ENCODE data around the gene A1CF.

- TF ChIP-seq, protein P1, sequence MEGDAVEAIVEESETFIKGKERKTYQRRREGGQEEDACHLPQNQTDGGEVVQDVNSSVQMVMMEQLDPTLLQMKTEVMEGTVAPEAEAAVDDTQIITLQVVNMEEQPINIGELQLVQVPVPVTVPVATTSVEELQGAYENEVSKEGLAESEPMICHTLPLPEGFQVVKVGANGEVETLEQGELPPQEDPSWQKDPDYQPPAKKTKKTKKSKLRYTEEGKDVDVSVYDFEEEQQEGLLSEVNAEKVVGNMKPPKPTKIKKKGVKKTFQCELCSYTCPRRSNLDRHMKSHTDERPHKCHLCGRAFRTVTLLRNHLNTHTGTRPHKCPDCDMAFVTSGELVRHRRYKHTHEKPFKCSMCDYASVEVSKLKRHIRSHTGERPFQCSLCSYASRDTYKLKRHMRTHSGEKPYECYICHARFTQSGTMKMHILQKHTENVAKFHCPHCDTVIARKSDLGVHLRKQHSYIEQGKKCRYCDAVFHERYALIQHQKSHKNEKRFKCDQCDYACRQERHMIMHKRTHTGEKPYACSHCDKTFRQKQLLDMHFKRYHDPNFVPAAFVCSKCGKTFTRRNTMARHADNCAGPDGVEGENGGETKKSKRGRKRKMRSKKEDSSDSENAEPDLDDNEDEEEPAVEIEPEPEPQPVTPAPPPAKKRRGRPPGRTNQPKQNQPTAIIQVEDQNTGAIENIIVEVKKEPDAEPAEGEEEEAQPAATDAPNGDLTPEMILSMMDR (conservative IDR thresholded peaks at IDR 0.05; ENCODE audit: low read depth in 2 of 2): no peak
- TF ChIP-seq EZH2 (IDR thresholded peaks at IDR 0.05; ENCODE audit: low read depth, unreplicated experiment) (no peak), EZH2phosphoT487 (IDR thresholded peaks at IDR 0.05; ENCODE audit: unreplicated experiment) (no peak), POLR2AphosphoS5 (IDR thresholded peaks at IDR 0.05; ENCODE audit: low read depth) (no peak), JUNB (IDR thresholded peaks at IDR 0.05; ENCODE audit: unreplicated experiment) (no peak), NANOG (IDR thresholded peaks at IDR 0.05; ENCODE audit: borderline replicate concordance) (no peak)
- TF ChIP-seq, protein P2, sequence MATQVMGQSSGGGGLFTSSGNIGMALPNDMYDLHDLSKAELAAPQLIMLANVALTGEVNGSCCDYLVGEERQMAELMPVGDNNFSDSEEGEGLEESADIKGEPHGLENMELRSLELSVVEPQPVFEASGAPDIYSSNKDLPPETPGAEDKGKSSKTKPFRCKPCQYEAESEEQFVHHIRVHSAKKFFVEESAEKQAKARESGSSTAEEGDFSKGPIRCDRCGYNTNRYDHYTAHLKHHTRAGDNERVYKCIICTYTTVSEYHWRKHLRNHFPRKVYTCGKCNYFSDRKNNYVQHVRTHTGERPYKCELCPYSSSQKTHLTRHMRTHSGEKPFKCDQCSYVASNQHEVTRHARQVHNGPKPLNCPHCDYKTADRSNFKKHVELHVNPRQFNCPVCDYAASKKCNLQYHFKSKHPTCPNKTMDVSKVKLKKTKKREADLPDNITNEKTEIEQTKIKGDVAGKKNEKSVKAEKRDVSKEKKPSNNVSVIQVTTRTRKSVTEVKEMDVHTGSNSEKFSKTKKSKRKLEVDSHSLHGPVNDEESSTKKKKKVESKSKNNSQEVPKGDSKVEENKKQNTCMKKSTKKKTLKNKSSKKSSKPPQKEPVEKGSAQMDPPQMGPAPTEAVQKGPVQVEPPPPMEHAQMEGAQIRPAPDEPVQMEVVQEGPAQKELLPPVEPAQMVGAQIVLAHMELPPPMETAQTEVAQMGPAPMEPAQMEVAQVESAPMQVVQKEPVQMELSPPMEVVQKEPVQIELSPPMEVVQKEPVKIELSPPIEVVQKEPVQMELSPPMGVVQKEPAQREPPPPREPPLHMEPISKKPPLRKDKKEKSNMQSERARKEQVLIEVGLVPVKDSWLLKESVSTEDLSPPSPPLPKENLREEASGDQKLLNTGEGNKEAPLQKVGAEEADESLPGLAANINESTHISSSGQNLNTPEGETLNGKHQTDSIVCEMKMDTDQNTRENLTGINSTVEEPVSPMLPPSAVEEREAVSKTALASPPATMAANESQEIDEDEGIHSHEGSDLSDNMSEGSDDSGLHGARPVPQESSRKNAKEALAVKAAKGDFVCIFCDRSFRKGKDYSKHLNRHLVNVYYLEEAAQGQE (IDR thresholded peaks at IDR 0.05; ENCODE audit: unreplicated experiment): no peak
Measured at GRCh38 chr10:50846753-50847152, 38.7 kb downstream of the A1CF start.
